Measurements from ENCODE around the gene DIP2B. TPM values are rescaled to one million over a fixed set of nuclear protein-coding genes. Genes with fewer than 3 reads are reported as not detected.

Gene DIP2B
- total RNA-seq, 1 donor from 2014 or later = 40.8 TPM

GRCh38 chr12:50579757-50580267 lies 75.0 kb downstream of the DIP2B start:
- DNase-seq = no peak

GRCh38 chr12:50580436-50580835 lies 75.7 kb downstream of the DIP2B start:
- DNase-seq = no peak

- no peak for DNase-seq
These were observed 76.7 kb downstream of the DIP2B start for GRCh38 chr12:50581226-50582184.

- no peak for DNase-seq
These were observed 79.3 kb downstream of the DIP2B start for GRCh38 chr12:50584135-50584534.

- no peak for DNase-seq
These were observed 85.1 kb downstream of the DIP2B start for GRCh38 chr12:50589650-50590435.

GRCh38 chr12:50590869-50591268 lies 86.1 kb downstream of the DIP2B start:
- no peak for DNase-seq

GRCh38 chr12:50595667-50596066 lies 90.9 kb downstream of the DIP2B start:
- DNase-seq = no peak

- DNase-seq = no peak
These were observed 92.7 kb downstream of the DIP2B start for GRCh38 chr12:50597200-50598195.

- DNase-seq = no peak
These were observed 93.6 kb downstream of the DIP2B start for GRCh38 chr12:50598321-50598862.

- DNase-seq = no peak
These were observed 94.7 kb downstream of the DIP2B start for GRCh38 chr12:50599366-50600095.

GRCh38 chr12:50600364-50600763 lies 95.6 kb downstream of the DIP2B start:
- DNase-seq = no peak

GRCh38 chr12:50603817-50604639 lies 99.2 kb downstream of the DIP2B start:
- DNase-seq = peak; percentile 20

- DNase-seq = no peak
These were observed 99.8 kb downstream of the DIP2B start for GRCh38 chr12:50604640-50604920.

GRCh38 chr12:50606675-50607375 lies 102.0 kb downstream of the DIP2B start:
- no peak for DNase-seq

GRCh38 chr12:50609292-50609874 lies 104.6 kb downstream of the DIP2B start:
- DNase-seq = no peak

- no peak for DNase-seq
These were observed 105.4 kb downstream of the DIP2B start for GRCh38 chr12:50610171-50610570.

- DNase-seq = no peak
These were observed 106.4 kb downstream of the DIP2B start for GRCh38 chr12:50611021-50611744.

GRCh38 chr12:50612882-50613281 lies 108.1 kb downstream of the DIP2B start:
- no peak for DNase-seq

Data from tongue (tissue), 2 donors.